ENCODE data around the gene MARK2. TPM values are rescaled to one million over a fixed set of nuclear protein-coding genes. Genes with fewer than 3 reads are reported as not detected.

Gene MARK2
- total RNA-seq, 1 experiment from 2014 or later: 39.8 TPM

- RAD21 ChIA-PET (ENCODE audit: low non-redundant PET in 1 of 2, low total read pairs in 2 of 2, uncharacterized antibody in 2 of 2, unreplicated experiment in 2 of 2): no interaction called here
These were observed 17.5 kb upstream of the MARK2 start for GRCh38 chr11:63821411-63821810.

More at GRCh38 chr11:63821411-63821810, 17.5 kb upstream of the MARK2 start:
- TF ChIP-seq SIN3A (IDR thresholded peaks at IDR 0.05; ENCODE audit: low read depth): no peak
- TF ChIP-seq REST (IDR thresholded peaks at IDR 0.05; ENCODE audit: low read depth): no peak
- no peak for TF ChIP-seq SP1 (IDR thresholded peaks at IDR 0.05; ENCODE audit: low read depth)
- no peak for TF ChIP-seq ATF3 (IDR thresholded peaks at IDR 0.05)
- no peak for TF ChIP-seq YY1 (IDR thresholded peaks at IDR 0.05; ENCODE audit: extremely low read depth, insufficient replicate concordance, low read depth, low read length)
- no peak for TF ChIP-seq ZBTB33 (IDR thresholded peaks at IDR 0.05; ENCODE audit: extremely low read depth, insufficient replicate concordance, low read length)
- TF ChIP-seq MAX (IDR thresholded peaks at IDR 0.05): no peak
- no peak for TF ChIP-seq TCF7L2 (IDR thresholded peaks at IDR 0.05; ENCODE audit: borderline replicate concordance, extremely low read depth, insufficient read depth, insufficient read length)
- no peak for TF ChIP-seq ELF1 (IDR thresholded peaks at IDR 0.05; ENCODE audit: borderline replicate concordance, low read depth)
- H3K27ac ChIP-seq (ENCODE audit: low read depth, low read length): no peak overlapping the region
- intact Hi-C loops (cut with micrococcal nuclease): no loop called here
- H3K36me3 ChIP-seq (ENCODE audit: control insufficient read depth in 1 of 2, insufficient read depth in 2 of 2, low read length in 2 of 2): peaks cover 37 to 64% of the 10 kb centered on the region in 2 experiments; a peak in 3 of 4 replicates
- peaks cover 28% of the 10 kb centered on the region for H3K79me2 ChIP-seq (ENCODE audit: insufficient read depth, low read length)
- no peak overlapping the region for H3K4me2 ChIP-seq (ENCODE audit: low read length)
- H3K4me3 ChIP-seq (replicated peaks in 1 of 2; ENCODE audit: low read depth in 1 of 2, low read length in 2 of 2): no peak overlapping the region
- no peaks in the 10 kb centered on the region for H3K4me1 ChIP-seq (ENCODE audit: control insufficient read depth in 1 of 2, insufficient read depth in 2 of 2, low read length in 2 of 2)
- no peak for DNase-seq (ENCODE audit: low read depth, low spot score)
- ChIA-PET CTCF (no interaction called here), POLR2A (interaction anchor here (0.7 to 1.0 kb wide), 2 partner anchors 10 to 1168 kb away, joined by 3 read pairs; no protein-coding TSS in a partner anchor)
- no peaks in the 10 kb centered on the region for H3K9me2 ChIP-seq (ENCODE audit: insufficient read depth)
- no peaks in the 10 kb centered on the region for H3K9me3 ChIP-seq (ENCODE audit: control insufficient read depth in 1 of 2, insufficient read depth in 1 of 2, low read depth in 1 of 2, low read length in 2 of 2)
- H4K20me1 ChIP-seq (ENCODE audit: insufficient read depth): peaks cover 4% of the 10 kb centered on the region; the same call in 1 of the 2 replicates
- H2AFZ ChIP-seq (ENCODE audit: low read depth, low read length, poor library complexity, severe bottlenecking): no peak overlapping the region
- ATAC-seq: no peak
- BruUV-seq (replicated peaks): no TSS peak
- no peaks in the 10 kb centered on the region for H3K27me3 ChIP-seq (ENCODE audit: insufficient read depth, low read length)
- no peak overlapping the region for H3K9ac ChIP-seq (ENCODE audit: low read length)
